Pancreas (tissue), 10 donors: ENCODE measurements around the gene MRNIP. TPM values are rescaled to one million over a fixed set of nuclear protein-coding genes. Genes with fewer than 3 reads are reported as not detected.

Experiments
- ATAC-seq, 4 donors: fragments of 200-7000 bp; cut with Tn5 transposase; one replicate each; pipeline versions ENCODE4 v1.8.0 to v1.9.1; 2020; ENCODE audit warnings: mild to moderate bottlenecking in 4 of 4, moderate library complexity in 4 of 4
- DNase-seq, 6 donors: peaks; one replicate each; pipeline ENCODE4 v3.0.0-alpha.2; 2020
- FAIRE-seq: peaks from 2 replicates; lab custom pipeline; 2012; peaks lifted over from hg19 to GRCh38; lab: Jason Lieb, UNC
- H3K27ac ChIP-seq, 4 donors: fragments of 200-600 bp; sonication (generic); 1 replicate in 3 of 4; 2 replicates in 1 of 4; pipeline versions ENCODE4 v1.5.0 to v1.8.0; 2020
- H3K27me3 ChIP-seq, 4 donors: fragments of 200-600 bp; one replicate each; pipeline ENCODE4 v1.8.0; 2021
- H3K36me3 ChIP-seq, 3 donors: fragments of 200-600 bp; sonication (generic) in 1 of 3; one replicate each; pipeline versions ENCODE4 v1.5.0 to v1.8.0; 2020 to 2021
- H3K4me1 ChIP-seq, 3 donors: fragments of 200-600 bp; one replicate each; pipeline ENCODE4 v1.8.0; 2021
- H3K4me3 ChIP-seq, 4 donors: fragments of 200-600 bp; sonication (generic) in 2 of 4; one replicate each; pipeline versions ENCODE4 v1.5.0 to v1.8.0; 2020 to 2021
- H3K9me3 ChIP-seq, 4 donors: fragments of 200-600 bp; one replicate each; pipeline ENCODE4 v1.8.0; 2021
- WGBS, 2 donors: extraction: QIAGEN DNeasy Blood & Tissue Kit; methylation state at CpG; one replicate each; pipeline ENCODE4 v1.1.7; 2013; 5-methylcytosine and 5-hydroxymethylcytosine counted together
- intact Hi-C, 3 donors: fragments of 100-400 bp; cut with DNase I; formaldehyde crosslinking; loops; one replicate each; pipeline versions ENCODE4 v1.11.1 to v1.14.2; 2022
- polyA plus RNA-seq, 2 donors: library from polyadenylated mRNA; stranded (reverse); fragments of 200-250 nt; gene quantifications; one replicate each; pipeline ENCODE4 v1.2.3, GENCODE V29; 2013
- total RNA-seq, 6 donors: library from RNA; stranded (reverse); fragmentation: NEBNext Ultra II Directional in 4 of 6; extraction: Animal tissue kit (Norgen Biotek cat#: 25700) in 4 of 6; gene quantifications; one replicate each; pipeline versions ENCODE4 v1.2.1 to v1.2.4, GENCODE V29; 2021 to 2023
- TF ChIP-seq, protein P1 (sequence below), 4 donors: fragments of 200-600 bp; sonication (generic) in 3 of 4; IDR thresholded peaks; one replicate each; pipeline versions ENCODE4 v1.5.0 to v1.8.0; 2021; ENCODE audit warnings: antibody characterized with exemption in 4 of 4
- donor health status: healthy with polysubstance abuse.
- donor health status: DM: no; HTN: no; CAD: no; lungs with moderate emphysema.
- donor health status: DM: no; HTN: no; CAD: no.
- donor health status: control.
- donor health status: control.
- donor health status: Bipolar disorder and iron deficiency.
- donor health status: DM: yes; HTN: yes; CAD: no.
- donor health status: DM: no; HTN: no; CAD: no.
- donor health status: DM: no; HTN: no; CAD: no.
- donor health status: DM: yes; HTN: yes; CAD: no.

Gene MRNIP
- total and polyA plus RNA-seq, 8 donors: 8.6 to 53.1 (median 16.9) TPM

- FAIRE-seq: no peak
- 96 to 98% methylated on average over 28 of the region's 28 CpGs for WGBS, 2 donors
- Histone ChIP-seq H3K36me3 (peaks cover 5 to 38% (median 20%) of the 10 kb centered on the region in 3 donors), H3K9me3 (no peaks in the 10 kb centered on the region), H3K4me1 (no peaks in the 10 kb centered on the region), H3K27me3 (no peaks in the 10 kb centered on the region), H3K4me3 (no peak overlapping the region), H3K27ac (no peak overlapping the region)
- no peak for DNase-seq
- no peak for ATAC-seq
- TF ChIP-seq, protein P1, sequence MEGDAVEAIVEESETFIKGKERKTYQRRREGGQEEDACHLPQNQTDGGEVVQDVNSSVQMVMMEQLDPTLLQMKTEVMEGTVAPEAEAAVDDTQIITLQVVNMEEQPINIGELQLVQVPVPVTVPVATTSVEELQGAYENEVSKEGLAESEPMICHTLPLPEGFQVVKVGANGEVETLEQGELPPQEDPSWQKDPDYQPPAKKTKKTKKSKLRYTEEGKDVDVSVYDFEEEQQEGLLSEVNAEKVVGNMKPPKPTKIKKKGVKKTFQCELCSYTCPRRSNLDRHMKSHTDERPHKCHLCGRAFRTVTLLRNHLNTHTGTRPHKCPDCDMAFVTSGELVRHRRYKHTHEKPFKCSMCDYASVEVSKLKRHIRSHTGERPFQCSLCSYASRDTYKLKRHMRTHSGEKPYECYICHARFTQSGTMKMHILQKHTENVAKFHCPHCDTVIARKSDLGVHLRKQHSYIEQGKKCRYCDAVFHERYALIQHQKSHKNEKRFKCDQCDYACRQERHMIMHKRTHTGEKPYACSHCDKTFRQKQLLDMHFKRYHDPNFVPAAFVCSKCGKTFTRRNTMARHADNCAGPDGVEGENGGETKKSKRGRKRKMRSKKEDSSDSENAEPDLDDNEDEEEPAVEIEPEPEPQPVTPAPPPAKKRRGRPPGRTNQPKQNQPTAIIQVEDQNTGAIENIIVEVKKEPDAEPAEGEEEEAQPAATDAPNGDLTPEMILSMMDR (IDR thresholded peaks at IDR 0.05): no peak
- intact Hi-C loops: no loop called here
Measured at GRCh38 chr5:179874536-179875292, 16.1 kb upstream of the MRNIP start.

GRCh38 chr5:179874136-179874535 is 15.5 kb upstream of the MRNIP start:
- no peak for FAIRE-seq
- TF ChIP-seq, protein P1 (IDR thresholded peaks at IDR 0.05): no peak
- peaks cover 5 to 43% (median 20%) of the 10 kb centered on the region in 3 donors for H3K36me3 ChIP-seq
- WGBS, 2 donors: 92 to 99% methylated on average over 3 of the region's 3 CpGs
- H3K4me3 ChIP-seq: no peak overlapping the region
- no peaks in the 10 kb centered on the region for H3K4me1 ChIP-seq
- ATAC-seq: no peak
- H3K27ac ChIP-seq: no peak overlapping the region
- H3K9me3 ChIP-seq: no peaks in the 10 kb centered on the region
- intact Hi-C loops: no loop called here
- DNase-seq: no peak
- no peaks in the 10 kb centered on the region for H3K27me3 ChIP-seq

DNA sequence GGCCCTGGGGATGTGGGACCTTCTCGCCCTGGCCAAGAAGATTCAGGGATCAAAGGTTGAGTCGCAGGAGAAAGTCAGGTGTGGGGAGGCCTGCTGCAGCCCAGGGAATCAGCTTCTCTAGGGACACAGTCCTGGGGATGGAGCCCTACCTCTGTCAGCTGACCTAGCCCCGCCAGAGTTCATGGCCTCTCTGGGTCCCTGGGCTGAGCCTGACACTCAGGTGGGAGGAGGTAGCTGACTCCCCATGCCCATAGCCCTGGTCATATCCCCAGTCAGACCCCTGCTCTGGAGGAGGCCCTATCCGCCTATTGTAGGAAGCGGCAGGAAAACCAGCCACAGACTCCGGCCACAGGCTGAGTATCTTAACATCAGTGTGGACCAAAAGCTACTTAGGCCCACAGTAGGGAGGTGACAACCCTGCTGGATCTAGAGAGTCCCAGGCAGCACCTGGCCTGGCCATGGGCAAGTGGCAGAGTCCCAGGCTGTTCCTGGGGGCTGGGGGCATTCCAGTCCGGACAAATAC is 15.0 kb upstream of the MRNIP start:
- Histone ChIP-seq H3K27me3 (no peaks in the 10 kb centered on the region), H3K36me3 (peaks cover 5 to 43% (median 20%) of the 10 kb centered on the region in 3 donors), H3K27ac (no peak overlapping the region), H3K4me1 (no peaks in the 10 kb centered on the region), H3K4me3 (no peak overlapping the region), H3K9me3 (no peaks in the 10 kb centered on the region)
- TF ChIP-seq, protein P1 (IDR thresholded peaks at IDR 0.05): no peak
- ATAC-seq (no peak), FAIRE-seq (no peak), DNase-seq (no peak)
- intact Hi-C loops: no loop called here
- WGBS, 2 donors: 94 to 99% methylated on average over 7 of the region's 7 CpGs

GRCh38 chr5:179872828-179873575 is 14.4 kb upstream of the MRNIP start:
- H3K9me3 ChIP-seq: no peaks in the 10 kb centered on the region
- DNase-seq (peak in 1 of 6 donors; percentile 44), FAIRE-seq (no peak), ATAC-seq (no peak)
- TF ChIP-seq, protein P1 (IDR thresholded peaks at IDR 0.05): no peak
- H3K27ac ChIP-seq: no peak overlapping the region
- whole genome bisulfite sequencing, 2 donors: 89 to 93% methylated on average over 14 of the region's 14 CpGs
- no peaks in the 10 kb centered on the region for H3K4me1 ChIP-seq
- H3K4me3 ChIP-seq: no peak overlapping the region
- no peaks in the 10 kb centered on the region for H3K27me3 ChIP-seq
- intact Hi-C loops: no loop called here
- peaks cover 5 to 41% (median 20%) of the 10 kb centered on the region in 3 donors for H3K36me3 ChIP-seq
